ENCODE data around the gene FTO.

FTO gene

DNA sequence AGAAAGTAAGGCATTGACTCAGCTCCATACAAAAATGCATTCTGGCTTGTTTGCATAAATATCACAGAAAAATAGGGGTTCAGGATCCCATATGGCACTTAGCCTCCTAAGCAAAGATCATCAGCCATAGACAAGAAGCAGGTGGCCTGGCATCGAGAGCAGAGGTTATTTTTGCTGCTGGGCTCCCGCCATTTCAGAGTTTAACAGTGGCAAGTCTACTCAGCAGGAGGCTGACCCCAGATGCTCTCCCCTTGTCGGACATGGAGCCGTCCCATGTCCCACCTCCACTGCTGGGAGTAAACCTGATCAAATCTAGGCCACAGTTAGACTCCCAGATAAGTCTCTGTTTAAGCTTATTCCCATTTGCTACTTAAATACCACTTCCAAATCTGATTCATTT, 269.1 kb downstream of the FTO start:
- no peak for DNase-seq

DNA sequence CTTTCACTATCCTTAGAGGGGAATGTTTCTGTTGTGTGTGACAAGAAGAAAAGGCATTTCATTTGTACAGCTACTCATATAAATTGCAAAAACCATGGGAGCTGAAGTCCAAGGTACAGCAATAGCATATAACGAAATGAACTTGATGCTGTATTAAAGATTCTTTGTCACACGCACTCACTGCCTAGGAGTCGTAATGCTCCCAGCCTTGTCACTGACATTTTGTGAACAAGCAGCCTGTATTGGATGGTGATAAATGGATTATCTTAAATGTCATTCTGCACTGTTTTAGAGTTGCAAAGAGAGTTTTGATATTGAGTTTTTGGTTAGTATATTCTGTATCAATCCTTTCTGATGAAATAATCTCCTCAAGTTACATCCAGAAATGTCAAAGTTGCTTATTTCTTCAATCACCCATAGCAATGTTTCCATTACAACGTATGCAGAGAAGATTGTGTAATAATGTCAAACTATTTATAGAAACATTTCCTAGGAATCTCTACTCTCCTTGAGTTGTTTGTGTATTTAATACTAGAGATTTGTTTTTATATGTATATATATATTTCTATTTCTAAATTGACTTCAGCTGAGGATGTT, 270.6 kb downstream of the FTO start:
- DNase-seq: no peak

DNA sequence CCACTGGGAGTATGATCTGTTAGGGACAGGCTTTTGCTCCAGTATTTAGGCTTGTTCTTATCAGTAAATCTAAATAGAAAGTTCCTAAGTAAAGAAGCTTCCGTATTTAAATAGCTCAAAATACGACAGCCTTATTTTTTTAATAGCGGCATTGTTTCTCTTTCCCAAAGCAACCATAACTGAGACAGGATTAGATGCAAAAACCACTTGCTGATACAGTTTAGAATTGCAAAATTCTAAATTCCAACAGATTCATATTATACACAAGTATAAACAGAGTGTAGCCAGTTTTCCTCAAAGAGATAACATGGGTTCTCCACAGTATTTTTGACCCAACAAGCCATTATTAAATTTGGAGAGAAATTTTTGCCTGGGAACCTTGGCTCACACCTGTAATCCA, 276.7 kb downstream of the FTO start:
- DNase-seq: no peak

DNA sequence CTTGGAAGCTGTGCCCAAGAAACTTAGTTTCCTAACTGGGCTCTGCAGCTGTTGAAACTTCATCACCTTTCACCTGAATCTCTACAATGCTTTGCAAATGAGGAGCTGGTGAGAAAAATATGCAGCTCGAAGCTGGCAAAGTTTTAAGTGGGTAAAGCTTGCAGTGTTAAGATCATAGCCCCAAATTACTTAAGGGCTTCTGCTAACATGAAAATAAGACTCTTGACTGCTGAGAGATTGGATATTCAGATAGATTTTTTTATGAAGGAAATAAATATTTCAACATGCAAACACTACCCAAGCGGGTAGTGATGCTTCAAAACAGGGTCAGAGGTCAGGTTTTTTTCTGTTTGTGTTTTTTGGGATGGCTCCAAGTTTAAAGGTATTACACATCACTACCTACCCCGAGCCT, 278.7 kb downstream of the FTO start:
- no peak for DNase-seq

DNA sequence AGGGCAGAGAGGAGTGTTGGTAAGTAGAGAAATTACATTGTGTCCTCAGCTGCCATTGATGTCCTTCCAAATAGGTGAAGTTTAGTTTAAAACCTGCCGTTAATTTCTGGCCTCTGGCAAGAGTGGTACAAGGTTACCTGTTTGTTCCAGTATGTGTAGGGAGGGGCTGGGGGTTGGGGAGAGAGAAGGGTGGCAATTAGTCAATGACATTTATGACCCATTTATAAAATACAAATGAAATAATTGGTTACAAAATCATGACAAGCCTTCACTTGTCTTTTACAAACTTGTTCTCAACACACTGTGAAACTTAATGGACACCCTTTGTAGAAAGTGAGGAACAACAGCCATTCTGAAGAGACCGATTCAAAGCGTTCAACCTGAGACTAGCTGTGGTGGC, 281.0 kb downstream of the FTO start:
- no peak for DNase-seq

DNA sequence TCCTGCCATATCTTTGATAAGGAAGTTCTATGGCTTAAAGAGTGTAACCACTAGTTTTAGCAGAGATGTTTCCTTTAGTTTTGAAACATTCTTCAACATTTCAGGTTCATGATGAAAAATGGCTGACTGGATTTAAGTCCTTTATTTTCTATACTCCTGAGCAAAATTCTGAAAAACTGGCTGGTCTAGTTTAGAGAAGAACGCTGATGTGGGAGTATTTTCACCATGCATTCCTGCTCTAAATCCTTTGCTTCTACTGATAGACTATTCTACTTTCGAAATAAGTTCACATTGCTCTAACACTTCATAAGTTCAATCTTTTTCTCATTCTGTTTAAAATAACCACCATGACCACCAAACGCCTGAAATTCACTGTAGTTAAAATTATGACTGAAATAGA, 281.9 kb downstream of the FTO start:
- DNase-seq: no peak

DNA sequence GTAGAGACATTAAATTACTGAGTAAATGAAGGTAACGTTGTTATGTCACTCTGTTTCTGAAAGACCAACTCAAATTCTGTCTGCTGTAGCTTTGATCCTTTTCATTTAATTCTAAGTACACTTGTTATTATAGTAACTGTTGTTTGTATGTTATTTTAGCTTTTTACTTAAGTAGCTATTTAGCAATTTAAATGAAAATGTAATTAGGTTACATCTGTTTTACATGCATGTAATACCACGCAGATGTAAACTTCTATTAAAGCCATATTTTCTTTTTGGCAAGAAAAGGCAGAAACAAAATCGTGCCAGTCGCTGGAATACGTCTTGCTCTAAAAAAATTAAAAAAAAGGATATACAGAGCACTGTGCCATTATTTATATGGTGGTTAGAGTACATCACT, 282.8 kb downstream of the FTO start:
- DNase-seq: no peak

DNA sequence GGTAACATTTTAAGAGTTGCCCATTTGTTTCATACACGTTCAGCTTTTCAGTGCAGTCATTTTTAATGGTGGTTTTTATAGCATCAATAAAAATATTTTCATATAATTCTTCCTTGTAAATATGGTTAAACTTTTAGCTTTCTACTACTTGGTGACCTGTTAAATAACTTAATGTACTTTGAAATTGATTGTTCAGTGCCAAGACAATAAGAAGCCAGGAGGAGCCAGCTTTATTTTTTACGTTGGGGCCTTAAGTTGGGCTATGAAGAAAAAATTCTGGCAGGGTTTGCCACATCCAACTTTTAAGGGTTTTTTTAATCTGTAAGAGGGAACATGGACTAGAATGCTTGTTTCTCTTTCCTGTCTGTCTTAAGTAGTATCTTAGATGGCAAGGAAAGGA, 284.2 kb downstream of the FTO start:
- no peak for DNase-seq

DNA sequence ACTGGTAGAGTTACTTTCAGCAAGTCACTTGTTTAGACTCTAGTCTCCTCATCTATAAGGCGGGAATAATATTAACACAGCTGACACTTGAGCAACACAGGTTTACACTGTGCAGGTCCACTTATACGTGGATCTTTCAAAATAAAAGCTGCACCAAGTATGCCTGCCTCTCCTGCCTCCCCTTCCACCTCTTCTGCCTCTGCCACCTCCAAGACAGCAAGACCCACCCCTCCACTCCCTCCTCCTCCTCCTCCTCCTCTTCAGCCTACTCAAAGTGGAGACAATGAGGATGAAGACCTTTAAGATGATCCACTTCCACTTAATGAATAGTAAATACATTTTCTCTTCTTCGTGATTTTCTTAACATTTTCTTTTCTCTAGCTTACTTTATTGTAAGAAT, 285.6 kb downstream of the FTO start:
- DNase-seq: no peak

DNA sequence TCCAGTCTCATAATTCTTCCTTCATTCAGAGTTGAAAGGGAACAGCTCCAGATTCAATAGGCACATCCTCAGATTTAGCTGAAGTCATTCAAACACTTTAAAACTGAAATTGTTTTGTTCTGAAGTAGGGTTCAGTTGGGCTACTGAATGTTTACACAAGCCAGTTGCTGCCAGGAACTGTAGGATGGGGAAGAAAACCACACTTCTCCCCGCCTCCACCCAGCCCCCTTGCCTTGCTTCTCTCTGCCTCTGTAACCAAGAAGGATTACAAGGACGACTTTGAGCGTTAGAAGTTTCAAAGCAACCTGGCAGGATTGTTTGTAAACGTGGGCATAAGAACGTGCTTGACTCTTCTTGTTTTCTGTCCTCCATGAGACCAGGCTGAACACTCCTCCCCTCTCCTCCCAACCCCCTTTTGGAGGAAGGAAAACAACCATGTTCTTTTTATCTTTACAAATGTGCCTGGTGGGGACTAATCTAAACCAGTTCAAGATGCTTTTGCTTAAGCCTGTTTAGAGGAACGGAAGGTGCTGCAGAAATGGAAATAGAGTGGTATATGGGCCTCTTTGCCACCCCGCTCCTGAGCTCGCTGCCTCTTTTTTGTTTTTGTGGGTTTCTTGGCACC, 287.9 kb downstream of the FTO start:
- DNase-seq: no peak

DNA sequence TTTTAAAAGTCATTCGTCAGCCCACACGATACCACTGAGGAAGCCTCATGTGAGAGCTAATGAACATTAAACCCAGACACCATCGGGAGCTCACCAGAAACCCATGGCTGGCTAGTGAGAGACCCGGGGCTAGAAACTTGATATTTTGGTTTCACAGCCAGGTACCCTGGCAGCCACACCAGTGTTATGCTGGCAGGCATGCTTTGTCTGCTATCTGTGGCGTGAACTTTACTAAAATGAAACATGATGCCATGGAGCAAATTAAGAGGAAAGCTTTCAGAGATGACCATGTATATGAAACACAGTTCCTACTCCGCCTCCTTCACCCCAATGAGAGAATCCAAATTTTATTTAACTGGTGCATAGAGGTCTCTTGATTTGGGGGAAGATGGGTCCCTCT, 291.4 kb downstream of the FTO start:
- DNase-seq: no peak

DNA sequence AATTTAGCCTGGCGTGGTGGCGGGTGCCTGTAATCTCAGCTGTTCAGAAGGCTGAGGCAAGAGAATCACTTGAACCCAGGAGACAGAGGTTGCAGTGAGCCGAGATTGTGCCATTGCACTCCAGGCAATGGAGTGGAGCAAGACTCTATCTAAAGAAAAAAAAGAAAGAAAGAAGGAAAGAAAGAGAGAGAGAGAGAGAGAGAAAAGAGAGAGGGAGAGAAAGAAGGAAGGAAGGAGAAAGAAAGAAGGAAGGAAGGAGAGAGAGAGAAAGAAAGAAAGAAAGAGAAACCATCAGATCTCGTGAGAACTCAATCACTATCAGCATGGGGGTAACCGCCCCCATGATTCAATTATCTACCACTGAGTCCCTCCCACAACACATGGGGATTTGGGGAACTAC, 293.0 kb downstream of the FTO start:
- no peak for DNase-seq

DNA sequence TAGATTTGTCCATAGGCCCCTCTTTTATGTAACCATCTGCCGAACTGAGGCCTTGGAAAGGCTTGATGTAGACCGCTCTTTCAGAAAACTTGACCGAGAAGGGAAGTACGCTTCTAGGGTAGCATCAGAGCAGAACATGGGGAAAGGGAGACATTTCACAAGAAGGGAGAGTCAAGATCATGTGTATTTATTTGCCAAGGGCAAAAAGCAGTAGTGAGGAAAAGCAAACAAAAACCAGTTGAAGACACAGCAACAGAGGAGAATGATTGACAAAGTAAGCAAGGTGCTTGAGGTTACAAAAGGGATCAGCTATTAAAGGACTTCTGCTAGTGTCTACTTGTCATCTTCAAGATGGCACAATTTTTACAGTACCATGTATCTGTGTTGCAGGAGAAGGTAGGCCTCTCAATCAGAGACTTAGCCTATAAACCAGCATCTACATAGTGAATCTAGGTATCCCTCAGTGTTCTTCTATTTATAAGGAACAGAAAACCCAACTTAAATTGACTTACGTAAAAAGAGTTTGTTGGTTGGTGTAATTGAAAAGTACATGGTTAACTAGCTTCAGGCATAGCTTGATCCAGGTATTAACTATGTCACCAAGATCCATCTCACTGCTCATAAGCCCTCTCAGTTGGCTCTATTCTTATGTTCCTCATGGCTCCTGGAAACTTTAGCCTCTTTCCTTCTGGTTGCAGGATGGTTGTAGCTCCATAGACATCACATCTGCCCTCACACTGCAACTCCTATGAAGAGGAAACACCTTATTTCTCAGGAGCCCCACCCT, 294.3 kb downstream of the FTO start:
- no peak for DNase-seq

DNA sequence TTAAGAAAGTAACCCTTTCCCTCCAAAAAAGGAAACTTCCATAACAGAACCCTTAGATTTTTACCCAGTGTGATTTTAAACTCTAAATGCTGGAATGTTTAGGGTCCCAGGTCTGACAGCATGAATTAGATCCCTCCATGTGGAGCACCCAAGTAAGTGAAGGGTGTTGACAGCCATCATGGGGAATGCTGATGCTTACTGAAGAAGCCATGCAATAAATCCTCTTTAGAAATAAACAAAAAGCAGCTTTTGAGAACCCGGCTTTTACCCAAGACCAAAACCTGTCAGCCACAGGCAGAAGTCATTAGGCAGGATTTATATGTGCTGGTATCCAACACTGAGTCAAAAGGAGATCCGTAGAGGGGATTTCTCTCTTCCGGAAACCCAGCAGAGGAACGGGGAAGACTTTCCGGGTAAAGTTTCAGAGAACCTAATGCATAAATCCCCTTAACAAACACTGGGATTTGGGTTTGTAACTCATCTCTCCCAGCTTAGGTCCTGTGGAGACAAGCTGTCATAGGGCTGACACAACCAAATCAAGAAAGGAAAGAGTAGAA, 295.1 kb downstream of the FTO start:
- DNase-seq: no peak

DNA sequence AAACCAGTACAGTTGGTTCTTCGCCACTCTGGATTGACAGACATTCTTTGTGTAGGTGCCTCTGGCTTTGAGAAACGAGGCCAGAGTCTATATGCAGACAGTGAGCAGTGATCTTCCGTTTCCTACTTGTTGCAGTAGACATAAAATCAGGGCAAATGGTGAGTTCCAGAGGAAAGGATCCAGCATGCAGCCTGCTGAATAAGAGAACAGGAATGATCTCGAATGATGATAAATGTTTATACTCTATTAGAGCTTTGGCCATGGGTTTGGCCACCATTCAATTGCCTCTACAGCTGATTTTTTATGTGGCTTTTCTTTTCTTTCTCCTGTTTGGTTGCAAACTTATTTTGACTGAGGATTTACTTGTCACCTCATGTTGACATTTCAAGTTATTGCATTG, 295.9 kb downstream of the FTO start:
- no peak for DNase-seq

DNA sequence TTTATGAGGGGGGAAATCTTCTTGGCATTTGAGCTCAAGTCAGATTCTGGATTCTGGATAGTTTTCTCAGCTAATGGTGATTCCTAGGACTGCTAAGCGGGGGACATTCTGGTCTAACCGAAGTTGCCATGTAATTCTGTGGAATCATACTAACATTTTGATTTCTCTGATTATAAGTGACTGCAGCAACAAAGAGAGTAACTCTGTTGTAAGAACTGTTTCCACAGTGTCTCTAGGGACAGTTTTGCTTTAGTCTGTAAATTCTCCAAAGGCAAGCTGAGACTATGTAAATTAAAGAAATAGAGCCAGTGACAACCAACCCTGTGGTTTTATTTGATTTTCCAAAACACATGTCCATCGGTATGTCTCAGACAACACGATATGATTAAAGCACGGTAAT, 296.4 kb downstream of the FTO start:
- DNase-seq: no peak

DNA sequence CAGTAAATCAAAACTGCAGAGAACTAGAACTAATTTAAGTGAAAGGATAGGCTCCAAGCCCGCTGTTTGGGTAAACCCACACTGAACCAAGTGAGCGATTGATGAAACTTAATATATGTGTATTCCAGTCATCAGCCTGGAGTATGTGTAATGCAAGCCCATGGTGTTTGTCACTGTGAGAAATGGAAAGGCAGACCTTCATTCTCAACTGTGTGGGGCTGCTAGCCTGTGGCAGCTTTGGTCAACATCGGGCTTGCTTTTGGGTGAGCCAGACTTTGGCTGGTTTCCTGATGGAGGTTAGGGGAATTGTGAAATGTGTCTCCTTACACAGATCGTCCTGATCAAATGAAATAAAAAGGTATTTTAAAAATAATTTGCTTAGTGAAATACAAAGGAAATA, 302.7 kb downstream of the FTO start:
- DNase-seq: no peak

DNA sequence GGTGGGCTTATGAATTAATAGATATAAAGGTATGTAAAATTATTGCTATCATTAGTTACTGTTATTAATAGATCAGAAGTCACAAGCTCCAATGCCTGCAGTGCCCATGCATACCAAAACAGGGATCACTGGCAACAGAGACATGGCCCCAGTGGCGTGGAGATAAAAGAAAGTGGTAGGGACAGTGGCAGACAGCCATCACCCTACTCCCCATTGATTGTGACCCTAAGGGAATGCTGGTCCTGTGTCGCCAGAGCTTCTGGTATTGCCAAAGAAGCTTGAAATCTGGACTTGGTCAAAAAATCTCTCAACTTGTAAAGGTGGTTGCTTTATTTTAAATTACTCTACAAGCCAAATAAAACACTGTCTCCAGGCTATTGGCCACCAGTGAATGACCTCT, 303.5 kb downstream of the FTO start:
- no peak for DNase-seq

DNA sequence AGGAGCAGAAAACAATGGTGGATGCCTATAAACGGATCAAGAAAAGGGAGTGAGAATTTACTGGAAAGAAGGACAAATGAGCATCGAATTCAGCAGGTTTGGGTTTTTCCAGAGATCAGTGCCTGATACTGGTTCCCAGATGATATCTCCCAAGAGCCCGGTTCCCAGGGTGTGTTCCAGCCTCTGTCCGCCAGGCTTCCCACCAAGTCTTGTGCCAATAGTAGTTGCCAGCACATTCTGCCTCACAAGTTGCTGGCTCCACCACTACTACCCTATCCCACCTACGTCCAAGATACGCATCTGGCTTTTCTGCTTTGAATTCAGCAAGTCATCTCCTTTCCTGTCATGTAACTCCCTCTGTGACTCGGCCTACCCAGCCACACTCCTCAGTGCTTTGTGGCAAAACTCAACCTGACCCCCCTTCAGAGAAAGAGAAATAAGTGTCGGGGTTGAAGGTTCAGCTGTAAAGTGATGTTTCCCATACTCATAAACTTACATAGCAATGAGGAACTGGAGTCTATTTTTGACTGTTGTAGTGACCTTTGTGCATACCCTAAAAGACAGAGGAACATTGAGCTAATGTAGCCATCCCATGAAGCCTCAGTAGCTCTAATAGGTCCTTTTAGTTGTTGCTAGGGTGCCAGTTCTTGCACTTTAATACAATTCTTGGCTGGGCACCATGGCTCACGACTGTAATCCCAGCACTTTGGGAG, 305.7 kb downstream of the FTO start:
- no peak for DNase-seq

DNA sequence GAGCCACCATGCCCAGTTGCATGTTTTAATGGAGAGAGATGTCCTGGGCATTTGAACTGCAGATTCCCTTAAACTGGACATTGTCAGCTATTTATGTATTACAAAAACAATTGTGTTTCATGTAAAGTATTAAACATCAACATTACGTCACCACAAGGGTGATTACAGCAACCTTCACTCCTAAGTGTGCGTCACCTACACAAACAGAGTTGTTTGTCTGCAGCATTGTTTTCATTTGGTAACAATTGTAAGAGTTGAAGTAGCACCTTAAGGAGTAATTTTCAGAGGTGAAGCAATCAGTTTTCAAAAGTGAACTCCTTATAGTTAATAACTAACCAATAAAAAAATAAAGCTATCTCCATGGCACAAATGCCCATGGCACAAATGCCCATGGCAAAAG, 311.2 kb downstream of the FTO start:
- DNase-seq: no peak

DNA sequence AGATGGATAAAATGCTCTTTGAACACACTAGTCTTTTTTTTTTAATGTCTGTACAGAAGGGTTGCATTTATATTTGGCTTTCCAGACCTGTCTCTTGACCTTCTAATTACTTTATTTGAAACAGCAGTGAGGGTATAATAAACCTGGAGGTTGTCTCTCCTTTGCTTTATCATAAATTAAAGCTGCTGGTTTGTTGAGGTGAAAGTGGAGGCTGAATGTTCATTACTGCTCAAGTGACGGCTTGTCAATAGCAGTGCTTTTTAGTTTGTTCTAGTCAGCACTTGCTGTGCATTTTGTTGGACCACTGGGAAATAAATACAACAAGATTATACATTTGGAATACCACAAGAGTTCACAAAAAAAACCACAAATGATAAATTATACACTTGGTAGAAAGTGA, 318.4 kb downstream of the FTO start:
- DNase-seq: no peak

DNA sequence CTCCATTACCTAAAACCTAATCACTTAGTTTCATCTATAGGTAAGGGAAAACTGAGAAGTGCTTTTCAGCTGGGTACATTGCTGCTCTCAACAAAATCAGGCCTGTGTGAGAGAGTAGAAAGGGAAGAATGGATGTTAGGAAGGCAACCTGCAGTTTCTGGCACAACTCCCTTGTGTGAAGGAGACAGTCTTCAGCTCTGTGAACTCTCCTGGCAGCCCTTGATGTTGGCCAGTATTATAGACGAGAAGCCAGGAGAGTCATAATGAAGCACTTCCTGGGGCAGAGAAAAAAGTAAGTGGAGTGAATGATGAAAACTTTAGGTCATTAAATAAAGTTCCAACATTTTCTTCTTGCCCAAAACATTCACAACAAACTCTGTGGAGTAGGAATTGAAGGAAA, 322.5 kb downstream of the FTO start:
- DNase-seq: no peak

DNA sequence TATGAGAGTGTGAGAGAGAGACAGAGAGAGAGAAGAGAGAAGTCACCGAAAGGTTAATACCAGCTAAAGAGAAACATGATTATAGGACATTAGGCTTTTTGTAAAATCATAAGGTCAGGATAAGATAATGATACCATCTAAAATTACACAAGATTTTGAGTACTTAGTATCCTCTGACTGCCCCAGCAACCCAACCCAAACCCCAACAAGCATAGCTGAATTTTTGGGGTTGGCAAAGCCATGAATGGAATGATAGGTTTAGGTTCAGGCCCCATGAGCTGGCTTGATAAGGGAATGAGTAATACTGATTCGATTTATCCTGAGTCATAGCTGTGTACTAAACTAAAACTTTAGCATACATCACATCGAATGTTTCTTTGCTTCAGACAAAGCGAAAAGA, 323.1 kb downstream of the FTO start:
- no peak for DNase-seq

DNA sequence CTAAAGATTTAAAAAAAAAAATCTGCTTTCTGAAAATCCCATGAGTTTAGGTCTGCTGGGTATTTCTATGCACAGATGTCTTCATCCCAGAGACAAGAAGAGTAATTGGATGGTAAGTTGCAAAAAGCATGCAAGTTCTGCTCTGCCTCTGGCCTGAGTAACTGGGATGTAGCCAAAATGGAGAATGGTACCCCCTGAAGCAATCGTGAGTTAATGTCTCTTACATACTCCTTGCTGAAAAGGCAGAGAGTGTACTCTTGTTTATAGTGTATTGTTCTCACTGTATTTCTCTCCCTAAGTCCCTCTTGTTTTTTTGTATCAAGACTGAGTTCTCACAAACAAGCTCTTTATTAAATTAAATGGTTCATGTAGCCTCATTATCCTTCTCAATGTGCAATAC, 323.6 kb downstream of the FTO start:
- DNase-seq: no peak
